Hematopoietic multipotent progenitor cell treated with erythropoietin and hydrocortisone succinate and interleukin-3 and kit ligand, for 17 days (in vitro differentiated cells): Measurements from ENCODE around the gene PIGS.
"Not testable (repeated sequence)": the region's sequence is repeated elsewhere in the genome, so short reads cannot be mapped to it uniquely, and the experiment has no call there.

Experiments
- DNase-seq: peaks from one replicate; pipeline ENCODE4 v3.0.0-alpha.2; 2015; ENCODE audit warnings: low spot score

Gene PIGS

DNA sequence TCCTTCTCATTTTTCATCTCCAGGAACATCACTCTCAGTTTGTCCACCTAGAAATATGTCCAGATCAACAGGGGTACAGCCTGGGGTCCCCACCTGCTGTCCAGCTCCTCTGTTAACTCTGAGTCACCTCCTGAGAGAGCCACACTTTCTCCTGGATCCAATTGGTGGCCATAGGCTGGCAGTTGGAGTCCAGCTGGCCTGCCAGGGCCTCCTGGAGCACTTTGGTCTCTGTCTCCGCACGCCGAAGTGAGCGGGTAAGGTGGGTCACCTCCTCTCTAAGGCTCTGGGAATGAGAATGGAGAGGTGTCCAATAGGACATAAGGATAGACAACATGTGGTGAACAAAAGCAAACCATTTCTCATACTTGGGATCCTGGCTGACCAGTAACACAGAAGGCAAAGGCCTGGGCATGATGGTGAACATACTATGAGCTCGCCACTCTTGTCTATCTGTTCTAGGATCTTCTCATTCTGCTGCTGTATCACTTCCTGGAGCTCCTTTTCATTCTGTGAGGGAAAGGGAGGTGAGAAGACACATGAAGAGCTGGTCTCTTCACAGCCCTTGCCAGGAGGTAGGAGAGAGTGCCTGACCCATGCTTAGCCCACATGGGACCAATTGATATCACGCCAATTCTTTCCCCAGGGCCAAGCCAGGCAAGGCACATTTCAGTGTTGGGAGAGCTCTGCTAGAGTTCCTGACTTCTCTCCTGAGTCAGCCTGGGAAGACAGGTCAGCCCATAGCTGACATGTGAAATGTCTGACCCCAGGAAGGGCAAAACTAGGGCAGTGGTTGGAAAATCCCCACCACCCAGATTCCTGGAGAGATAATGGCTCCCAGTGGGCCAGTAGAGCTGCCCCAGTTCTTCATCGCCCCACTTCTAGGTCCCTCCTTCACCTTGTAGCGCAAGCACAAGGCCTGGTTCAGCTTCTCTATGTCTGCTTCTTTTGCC is 7.2 kb upstream of the PIGS start:
- DNase-seq = no peak

- no peak for DNase-seq
Measured at GRCh38 chr17:28577466-28577824, 6.1 kb upstream of the PIGS start.

- DNase-seq = peak; percentile 99
Measured at GRCh38 chr17:28576758-28577465, 5.6 kb upstream of the PIGS start, which contains the start of gene ALDOC. Gene ALDOC, minus strand, starts transcription at chr17:28576895. Its CDS starts 1,363 bp downstream, at chr17:28575532.

GRCh38 chr17:28576016-28576415 is 4.7 kb upstream of the PIGS start:
- DNase-seq = not testable (repeated sequence)

DNA sequence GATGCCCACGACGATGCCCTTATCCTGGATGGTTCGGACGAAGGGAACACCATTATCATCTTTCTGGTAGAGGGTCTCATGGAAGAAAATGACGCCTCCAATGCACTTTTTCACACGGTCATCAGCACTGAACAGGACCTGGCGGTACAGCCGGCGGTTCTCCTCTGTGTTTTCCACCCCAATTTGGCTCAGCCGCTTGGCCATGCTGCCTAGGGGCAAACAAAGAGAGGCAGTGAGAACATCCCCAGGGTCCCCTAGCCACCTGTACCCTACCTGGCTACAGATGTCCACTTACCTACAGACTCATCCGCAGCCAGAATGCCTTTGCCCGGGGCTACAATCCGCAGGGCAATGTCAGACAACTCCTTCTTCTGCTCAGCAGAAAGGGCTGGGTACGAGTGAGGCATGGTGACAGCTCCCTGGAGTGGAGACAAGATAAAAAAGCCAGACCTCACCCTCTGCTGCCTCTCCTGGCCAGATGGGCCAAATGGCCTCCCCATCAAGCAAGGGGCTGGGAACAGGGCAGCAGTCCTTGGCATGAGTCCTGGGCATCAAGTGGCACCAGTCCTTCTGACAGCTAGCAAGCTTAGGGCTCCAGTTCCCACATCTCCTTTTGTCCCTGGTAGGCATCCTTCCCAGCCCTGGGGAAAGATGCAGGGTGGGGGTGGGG is 3.9 kb upstream of the PIGS start:
- DNase-seq = peak; percentile 70

DNA sequence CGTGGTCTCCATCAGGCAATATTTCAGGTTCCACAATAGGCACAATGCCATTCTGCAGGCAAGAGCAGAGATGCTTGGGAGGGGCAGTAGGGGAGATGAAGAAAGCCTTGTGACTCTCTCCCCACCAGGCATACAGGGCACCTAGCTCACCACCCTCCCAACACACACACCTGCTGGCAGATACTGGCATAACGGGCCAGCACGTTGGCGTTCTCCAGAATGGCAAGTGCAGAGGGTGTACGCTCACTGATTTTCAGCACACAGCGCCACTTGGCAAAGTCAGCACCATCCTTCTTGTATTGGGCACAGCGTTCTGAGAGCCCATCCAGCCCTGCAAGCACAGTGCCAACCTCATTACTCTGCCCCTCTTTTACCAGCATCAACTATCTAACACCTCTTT is 3.2 kb upstream of the PIGS start:
- DNase-seq = no peak

- no peak for DNase-seq
Measured at GRCh38 chr17:28573966-28574480, 2.7 kb upstream of the PIGS start.

- DNase-seq = no peak
Measured at GRCh38 chr17:28573521-28573920, 2.2 kb upstream of the PIGS start.

DNA sequence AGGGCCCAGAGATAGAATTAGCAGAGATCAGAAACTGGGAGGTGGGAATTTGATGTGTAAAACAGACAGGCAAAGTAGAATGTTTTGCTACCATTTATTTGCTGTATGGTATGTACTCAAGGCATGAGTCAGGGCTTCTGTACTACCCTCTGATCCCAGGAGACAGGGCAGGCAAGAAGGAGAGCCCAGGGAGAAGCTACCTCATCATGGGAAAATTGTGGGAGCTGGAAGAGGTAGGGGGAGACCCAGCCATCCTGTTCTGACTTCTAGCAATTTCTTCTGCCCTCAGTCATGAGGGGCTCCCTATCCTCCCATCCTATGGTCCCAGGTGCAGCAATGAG is 1.7 kb upstream of the PIGS start:
- DNase-seq = no peak

DNA sequence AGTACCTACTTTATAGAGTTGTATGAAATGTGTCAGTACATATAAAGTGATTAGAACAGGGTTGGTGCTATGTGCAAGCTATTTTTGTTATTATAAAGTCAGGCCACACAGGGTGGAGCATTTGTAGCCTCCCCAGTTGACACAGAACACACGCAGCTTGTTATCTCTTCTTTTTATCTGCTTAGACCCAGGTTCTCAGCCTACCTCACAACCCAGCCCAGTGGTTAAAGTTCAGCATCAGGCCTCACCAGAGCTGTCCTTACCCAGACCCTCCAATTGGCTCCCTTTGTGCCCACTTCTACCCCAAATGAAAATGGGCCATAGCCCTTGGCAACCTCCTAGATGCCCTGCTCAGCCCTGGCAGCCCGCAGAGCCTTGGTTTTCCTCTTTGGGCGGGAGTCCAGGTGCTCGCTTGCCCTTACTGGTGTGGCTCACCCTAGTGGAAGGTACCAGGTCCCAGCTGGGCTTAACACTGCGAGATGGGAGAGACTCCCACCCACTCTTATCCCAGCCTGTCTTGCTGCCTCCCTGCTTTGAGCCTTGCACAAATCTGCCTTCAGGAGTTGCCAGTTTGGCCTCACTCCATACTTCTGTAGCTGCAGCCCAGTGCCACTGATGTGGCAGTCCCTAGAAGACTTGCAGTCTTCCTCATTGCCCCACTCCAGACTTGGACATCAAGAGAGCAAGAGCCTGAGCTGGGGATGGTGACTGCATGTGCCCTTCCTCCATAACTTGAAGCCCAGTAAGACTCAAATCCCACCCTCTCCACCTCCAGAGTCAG is 1.1 kb upstream of the PIGS start:
- peak; percentile 51 for DNase-seq

GRCh38 chr17:28570716-28571360 is 486 bp downstream of the PIGS start:
- DNase-seq = peak; percentile 30

- DNase-seq = no peak
Measured at GRCh38 chr17:28569446-28569845, 1.9 kb downstream of the PIGS start.

DNA sequence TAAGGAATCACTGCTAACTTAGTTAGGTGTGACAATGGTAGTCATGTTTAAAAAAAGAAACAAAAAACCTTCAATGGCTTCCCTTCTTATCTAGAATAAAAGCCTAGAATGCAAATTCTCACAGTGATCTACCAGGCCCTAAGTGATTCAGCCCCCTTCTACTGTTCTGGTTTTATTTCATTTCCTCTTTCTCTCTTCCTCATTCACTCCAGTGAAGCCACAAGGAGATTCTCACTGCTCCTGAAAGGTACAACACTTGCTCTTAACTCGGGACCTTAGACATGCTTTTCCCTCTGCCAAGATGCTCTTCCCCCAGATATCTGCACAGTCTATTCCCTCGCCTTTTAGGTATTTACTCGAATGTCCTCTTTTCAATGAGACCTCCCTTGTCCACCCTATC is 3.7 kb downstream of the PIGS start:
- no peak for DNase-seq

GRCh38 chr17:28563475-28563874 is 7.8 kb downstream of the PIGS start:
- DNase-seq = no peak

DNA sequence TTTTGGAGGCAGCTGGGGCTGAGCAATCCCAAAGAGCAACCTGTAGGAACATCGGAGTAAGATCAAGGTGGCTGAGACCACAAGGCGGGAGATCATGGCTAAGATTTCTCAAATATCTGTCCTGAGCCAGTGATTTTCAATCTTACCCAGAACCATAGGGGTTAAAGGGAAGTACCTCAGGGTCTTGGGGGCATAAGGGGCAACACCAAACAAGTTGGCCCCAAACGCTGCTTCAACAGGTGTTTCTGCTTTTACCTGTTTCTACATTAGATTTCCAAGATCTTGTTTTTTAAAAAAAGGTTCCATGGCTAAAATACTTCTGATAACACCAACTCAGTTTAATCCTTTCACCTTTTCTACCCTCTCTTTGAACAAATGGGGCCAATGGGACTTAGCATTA is 16.3 kb downstream of the PIGS start:
- DNase-seq = no peak

DNA sequence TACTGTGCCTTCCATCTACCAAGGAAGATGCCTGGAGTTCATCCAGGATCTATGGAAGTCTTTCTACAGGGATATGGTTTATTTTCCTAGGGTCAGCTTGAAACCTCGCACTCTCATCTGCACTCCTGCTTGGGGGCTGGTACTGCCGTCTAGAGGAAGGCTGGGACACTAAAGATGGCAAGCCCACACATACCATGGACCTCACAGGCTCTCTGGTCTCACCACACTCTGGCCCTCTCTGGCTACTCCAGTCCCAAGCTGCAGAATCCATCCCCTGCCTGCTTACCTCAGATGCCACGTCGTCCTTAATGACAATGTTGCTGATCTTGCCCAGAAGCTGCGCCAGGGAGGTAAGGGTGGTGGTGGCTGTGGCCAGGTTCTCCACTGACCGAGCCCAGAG is 16.8 kb downstream of the PIGS start:
- no peak for DNase-seq

- no peak for DNase-seq
Measured at GRCh38 chr17:28553000-28553505, 18.3 kb downstream of the PIGS start.

DNA sequence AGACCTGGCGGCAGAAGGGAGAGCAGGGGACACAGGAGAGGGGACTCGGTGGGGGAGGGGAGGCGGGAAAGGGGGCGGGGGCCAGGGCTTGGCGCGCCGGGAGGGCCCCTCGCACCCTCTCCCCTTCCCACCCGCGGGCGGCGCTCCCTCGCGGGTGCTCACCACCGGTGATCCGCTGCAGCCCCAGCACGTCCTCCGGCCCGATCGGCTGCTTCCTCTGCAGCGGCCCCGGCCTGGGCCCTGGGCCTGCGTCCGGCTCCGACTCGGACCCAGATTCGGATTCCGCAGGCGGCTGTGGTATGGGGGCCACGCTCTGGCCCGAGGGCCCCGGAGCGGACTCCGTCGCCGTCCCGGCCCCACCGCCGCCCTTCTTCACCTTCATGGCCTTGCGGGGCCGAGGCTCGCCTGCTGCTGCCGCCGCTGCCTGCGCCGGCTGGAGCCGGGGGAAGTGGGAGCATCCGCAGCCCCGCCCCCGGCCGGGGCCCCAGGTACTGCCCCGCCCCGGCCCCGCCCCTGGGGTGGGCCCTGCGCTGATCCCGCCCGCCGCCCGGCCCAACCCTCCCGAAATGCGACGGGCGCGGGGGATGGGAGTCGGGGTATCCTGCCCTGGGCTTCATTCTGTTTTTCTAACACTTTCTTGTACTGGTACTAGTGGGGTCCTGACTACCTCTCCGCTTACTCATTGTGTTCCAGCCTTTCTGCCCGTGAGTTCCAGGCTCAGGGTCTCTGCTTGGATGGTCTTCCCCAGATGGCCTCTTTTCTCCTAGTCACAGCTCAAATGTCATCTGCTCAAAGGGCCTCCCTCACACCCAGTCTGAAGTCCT is 18.9 kb downstream of the PIGS start, which contains the start of gene UNC119:
Gene UNC119 (minus strand): TSS at position 449 of the 824 bp plus-strand sequence. CDS start 67 bp downstream, at position 382.
- peak; percentile 39 for DNase-seq

- DNase-seq = no peak
Measured at GRCh38 chr17:28551421-28552175, 19.7 kb downstream of the PIGS start.
